Activated naive CD4-positive, alpha-beta T cell treated with anti-CD3 and anti-CD28 coated beads, Interleukin-2, amount 10 ng/mL, durations not matched to agents 5 hours and 36 hours (primary cell): ENCODE results near the gene RETREG3. TPM values are rescaled to one million over a fixed set of nuclear protein-coding genes. Genes with fewer than 3 reads are reported as not detected.

ENCODE experiments used
- total RNA-seq, 2 experiments: library from RNA; stranded (reverse); gene quantifications; one replicate each; pipeline ENCODE4 v1.2.3, GENCODE V29; 2021

Gene RETREG3
- total RNA-seq: 10 to 100 TPM; 73.0 to 73.6 TPM

GRCh38 chr17:42609182-42609813 lies at the start of gene RETREG3, which contains the start of gene TUBG1:
RETREG3 (minus strand) TSS chr17:42609374; CDS start chr17:42609324, 50 bp downstream.
TUBG1 (plus strand) TSS chr17:42609683; CDS start chr17:42609738, 55 bp downstream.

GRCh38 chr17:42577532-42578281 lies 31.5 kb downstream of the RETREG3 start, which contains the start of gene PSMC3IP:
PSMC3IP (minus strand) TSS chr17:42577729; CDS start chr17:42577686, 43 bp downstream.

GRCh38 chr17:42566883-42567573 lies 42.1 kb downstream of the RETREG3 start, which contains the start of gene MLX:
MLX (plus strand) TSS chr17:42567100; CDS start chr17:42567125, 25 bp downstream.

GRCh38 chr17:42561897-42562387 lies 47.2 kb downstream of the RETREG3 start, which contains the start of gene COASY:
COASY (plus strand) TSS chr17:42562148; CDS start chr17:42562623, 475 bp downstream.

GRCh38 chr17:42552736-42553135 lies 56.4 kb downstream of the RETREG3 start, which contains the start of gene HSD17B1:
HSD17B1 (plus strand) TSS chr17:42552923; CDS start chr17:42552934, 11 bp downstream.

GRCh38 chr17:42536048-42536371 lies 73.2 kb downstream of the RETREG3 start, which contains the start of gene NAGLU:
NAGLU (plus strand) TSS chr17:42536241; CDS start chr17:42536273, 32 bp downstream.

Other genes starting within 250 kb of the RETREG3 start
- 100 to 1,000 TPM; 123 TPM for gene STAT3, start 220.9 kb downstream of the RETREG3 start, total RNA-seq
- 1 to 10 TPM; 1.4 TPM for gene CAVIN1, start 186.1 kb downstream of the RETREG3 start, total RNA-seq
- gene ATP6V0A1, start 150.5 kb downstream of the RETREG3 start, total RNA-seq: 1 to 10 TPM; 6.6 to 8.0 TPM
- gene NAGLU, start 73.1 kb downstream of the RETREG3 start, total RNA-seq: 10 to 100 TPM; 20.3 to 23.5 TPM
- under 1 TPM; 0.51 to 0.73 TPM for gene HSD17B1, start 56.5 kb downstream of the RETREG3 start, total RNA-seq
- gene COASY, start 47.2 kb downstream of the RETREG3 start, total RNA-seq: 10 to 100 TPM; 69.8 to 70.7 TPM
- 10 to 100 TPM; 54.4 to 61.3 TPM for gene MLX, start 42.3 kb downstream of the RETREG3 start, total RNA-seq
- gene PSMC3IP, start 31.6 kb downstream of the RETREG3 start, total RNA-seq: 10 to 100 TPM; 13.6 to 14.1 TPM
- gene TUBG1, start 309 bp upstream of the RETREG3 start, total RNA-seq: 10 to 100 TPM; 37.6 to 39.0 TPM
- gene TUBG2, start 49.9 kb upstream of the RETREG3 start, total RNA-seq: 1 to 10 TPM; 8.5 to 8.8 TPM
- gene PLEKHH3, start 67.6 kb upstream of the RETREG3 start, total RNA-seq: 1 to 10 TPM; 1.6 TPM
- under 1 TPM; 0.35 to 0.39 TPM for gene CCR10, start 72.5 kb upstream of the RETREG3 start, total RNA-seq
- gene CNTNAP1, start 73.2 kb upstream of the RETREG3 start, total RNA-seq: 1 to 10 TPM; 1.5 TPM
- gene EZH1, start 135.7 kb upstream of the RETREG3 start, total RNA-seq: 10 to 100 TPM; 56.2 to 66.4 TPM
- not detected for gene RAMP2, start 151.9 kb upstream of the RETREG3 start, total RNA-seq
- 10 to 100 TPM; 43.7 to 48.8 TPM for gene VPS25, start 164.1 kb upstream of the RETREG3 start, total RNA-seq
- under 1 TPM; 0.08 to 0.26 TPM for gene WNK4, start 171.2 kb upstream of the RETREG3 start, total RNA-seq
- gene COA3, start 189.3 kb upstream of the RETREG3 start, total RNA-seq: 10 to 100 TPM; 37.4 to 40.4 TPM
- under 1 TPM in 1 of 2 experiments, not detected in 1; 0.20 TPM for gene CNTD1, start 189.5 kb upstream of the RETREG3 start, total RNA-seq
- 10 to 100 TPM; 83.5 to 93.9 TPM for gene BECN1, start 214.9 kb upstream of the RETREG3 start, total RNA-seq
- 10 to 100 TPM; 94.2 to 94.6 TPM for gene PSME3, start 224.0 kb upstream of the RETREG3 start, total RNA-seq
- 1 to 10 TPM; 1.1 to 1.2 TPM for gene AOC2, start 235.2 kb upstream of the RETREG3 start, total RNA-seq
- gene AOC3, start 241.8 kb upstream of the RETREG3 start, total RNA-seq: under 1 TPM; 0.12 to 0.45 TPM